Activated T-cell treated with anti-CD3 and anti-CD28 coated beads for 1 hour (primary cell): ENCODE data around the gene P3R3URF.

Source experiments
- DNase-seq: peaks from one replicate; pipeline ENCODE4 v3.0.0-alpha.2; 2020; ENCODE audit warnings: low read depth

The P3R3URF gene

GRCh38 chr1:46172321-46172720 lies 4.0 kb downstream of the P3R3URF start:
- no peak for DNase-seq

- DNase-seq: no peak
Measured at GRCh38 chr1:46171871-46172270, 4.4 kb downstream of the P3R3URF start.

GRCh38 chr1:46171351-46171750 lies 4.9 kb downstream of the P3R3URF start:
- no peak for DNase-seq

- no peak for DNase-seq
Measured at GRCh38 chr1:46169811-46170454, 6.4 kb downstream of the P3R3URF start.

- no peak for DNase-seq
Measured at GRCh38 chr1:46168477-46168876, 7.8 kb downstream of the P3R3URF start.

- DNase-seq: peak; percentile 37
Measured at GRCh38 chr1:46166521-46167462, 9.5 kb downstream of the P3R3URF start.

GRCh38 chr1:46160212-46160611 lies 16.1 kb downstream of the P3R3URF start:
- DNase-seq: no peak

- no peak for DNase-seq
Measured at GRCh38 chr1:46159516-46159915, 16.8 kb downstream of the P3R3URF start.

GRCh38 chr1:46158312-46159281 lies 17.7 kb downstream of the P3R3URF start:
- DNase-seq: no peak

- no peak for DNase-seq
Measured at GRCh38 chr1:46157916-46158311, 18.4 kb downstream of the P3R3URF start.

GRCh38 chr1:46153732-46154131 lies 22.6 kb downstream of the P3R3URF start:
- DNase-seq: no peak

- DNase-seq: no peak
Measured at GRCh38 chr1:46153228-46153627, 23.1 kb downstream of the P3R3URF start.

- DNase-seq: no peak
Measured at GRCh38 chr1:46152016-46152415, 24.3 kb downstream of the P3R3URF start.

- no peak for DNase-seq
Measured at GRCh38 chr1:46150085-46150484, 26.2 kb downstream of the P3R3URF start.

GRCh38 chr1:46148318-46148717 lies 28.0 kb downstream of the P3R3URF start:
- no peak for DNase-seq

- no peak for DNase-seq
Measured at GRCh38 chr1:46137916-46138315, 38.4 kb downstream of the P3R3URF start.

GRCh38 chr1:46136711-46137110 lies 39.6 kb downstream of the P3R3URF start:
- no peak for DNase-seq

- DNase-seq: no peak
Measured at GRCh38 chr1:46134660-46135331, 41.5 kb downstream of the P3R3URF start.

- DNase-seq: no peak
Measured at GRCh38 chr1:46133781-46134350, 42.4 kb downstream of the P3R3URF start.

- DNase-seq: no peak
Measured at GRCh38 chr1:46133181-46133658, 43.1 kb downstream of the P3R3URF start.
